OCI-M2 (cell line): ENCODE measurements around the gene ANTXRL.
"Not testable (repeated sequence)": the region's sequence is repeated elsewhere in the genome, so short reads cannot be mapped to it uniquely, and the experiment has no call there.

Source experiments
- DNase-seq: peaks from one replicate; lab custom pipeline; 2025; ENCODE audit not compliant: unreplicated experiment; lab: John Stamatoyannopoulos, UW

ANTXRL gene

DNA sequence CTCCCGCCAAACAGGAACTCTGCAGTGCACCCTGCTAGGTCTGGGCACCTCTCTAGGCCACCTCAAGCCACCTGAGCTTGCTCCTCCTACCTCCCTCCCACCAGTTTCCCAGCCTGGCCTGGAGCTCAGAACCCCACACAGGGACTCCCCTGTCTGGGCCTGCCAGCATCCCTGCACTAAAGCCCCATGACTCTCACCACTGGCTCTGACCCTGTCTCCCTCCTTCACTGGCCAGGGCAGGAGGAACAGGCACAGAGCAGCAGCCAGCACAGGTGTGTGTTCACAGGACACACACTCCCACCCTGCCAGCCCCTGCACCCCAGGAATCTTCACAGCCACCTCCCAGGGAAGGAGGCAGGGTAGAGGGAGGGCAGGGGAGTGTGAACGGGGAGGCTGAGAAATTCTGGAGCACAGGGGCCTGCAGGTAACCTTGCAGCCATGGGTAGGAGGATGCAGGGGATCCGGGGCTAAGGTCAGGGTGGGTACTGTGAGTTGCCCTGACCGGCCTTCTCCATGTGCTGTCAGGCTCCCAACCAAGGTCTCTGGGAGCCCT, 13.9 kb upstream of the ANTXRL start:
- no peak for DNase-seq

DNA sequence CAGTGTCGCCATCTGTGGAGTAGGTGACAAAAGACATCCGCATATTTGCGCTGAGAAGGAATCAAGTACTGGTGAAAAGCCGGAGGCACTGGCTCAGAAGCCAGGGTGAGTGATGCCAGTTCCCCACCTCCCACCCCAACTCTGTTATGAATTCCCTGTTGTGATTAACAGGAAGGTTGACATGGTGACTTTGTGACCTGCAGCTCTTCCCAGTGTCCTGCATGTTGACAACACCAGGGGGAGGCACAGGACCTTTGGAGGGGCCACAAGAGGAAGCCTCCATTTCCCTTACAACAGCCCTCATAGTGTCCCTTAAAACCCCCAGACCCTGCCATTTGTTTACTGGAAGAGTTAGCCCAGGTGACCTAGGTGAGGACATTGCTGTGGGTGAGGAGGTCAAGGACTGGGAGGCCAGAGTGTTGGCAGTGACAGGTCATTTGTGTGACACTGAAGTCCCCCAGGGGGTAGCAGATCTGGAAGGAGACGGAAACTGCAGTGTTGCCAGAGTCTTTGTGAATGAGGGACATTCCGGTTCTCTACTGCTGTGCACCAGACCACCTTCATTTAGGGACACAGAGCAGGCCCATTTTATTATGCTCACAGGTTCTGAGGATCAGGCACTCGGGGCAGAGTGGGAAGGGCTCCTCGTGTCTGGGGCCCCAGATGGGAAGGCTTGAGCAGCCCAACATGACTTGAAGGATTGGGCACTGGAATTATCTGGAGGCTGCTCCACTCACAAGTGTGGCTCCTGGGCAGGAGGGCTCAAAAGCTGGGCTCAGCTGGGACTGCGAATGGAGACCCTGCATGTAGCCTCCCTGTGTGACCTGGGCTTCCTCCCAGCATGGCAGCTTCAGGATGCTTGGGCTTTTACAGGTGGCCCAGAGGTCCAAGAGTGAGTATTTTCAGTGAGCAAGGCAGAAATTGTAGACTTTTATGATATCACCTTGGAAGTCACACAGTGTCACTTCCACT, 13.0 kb upstream of the ANTXRL start:
- DNase-seq: no peak

DNA sequence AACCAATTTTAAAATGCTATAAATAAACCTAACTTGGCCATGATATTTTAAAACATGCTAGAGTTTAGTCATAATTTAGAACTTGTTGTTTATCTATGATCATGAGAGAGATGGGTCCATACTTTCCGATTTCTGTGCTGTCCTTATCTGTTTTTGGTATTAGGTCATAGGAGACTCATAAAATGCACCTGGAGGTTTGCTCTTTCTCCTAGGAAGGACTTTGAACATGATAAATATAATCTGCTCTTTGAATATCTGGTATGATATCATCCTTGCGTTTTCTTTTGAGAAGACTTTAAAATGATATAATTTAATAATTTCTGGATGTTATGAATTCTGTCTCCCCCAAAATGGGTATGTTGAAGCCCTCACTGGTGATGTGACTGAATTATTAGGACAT, 9.0 kb upstream of the ANTXRL start:
- DNase-seq: no peak

DNA sequence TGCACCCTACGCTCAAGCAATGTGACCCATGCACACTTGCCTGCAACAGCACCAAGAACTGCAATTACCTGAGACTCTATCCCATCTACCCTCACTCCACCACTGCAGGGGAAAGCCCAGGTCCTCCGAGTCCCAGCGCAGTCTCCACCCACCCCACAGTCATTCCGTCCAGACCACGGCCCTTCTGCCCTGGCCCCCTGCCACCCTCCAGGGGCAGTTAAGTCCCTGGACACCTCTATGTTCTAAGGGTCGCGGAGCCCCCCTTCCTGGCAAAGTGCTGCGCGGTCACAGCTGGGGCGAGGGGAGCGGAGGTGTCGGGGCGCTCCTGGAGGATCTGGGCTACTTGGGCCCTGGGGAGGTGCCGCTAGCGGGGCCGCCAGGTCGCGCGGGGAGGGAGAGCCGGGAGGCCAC, 4.4 kb upstream of the ANTXRL start:
- DNase-seq: not testable (repeated sequence)

DNA sequence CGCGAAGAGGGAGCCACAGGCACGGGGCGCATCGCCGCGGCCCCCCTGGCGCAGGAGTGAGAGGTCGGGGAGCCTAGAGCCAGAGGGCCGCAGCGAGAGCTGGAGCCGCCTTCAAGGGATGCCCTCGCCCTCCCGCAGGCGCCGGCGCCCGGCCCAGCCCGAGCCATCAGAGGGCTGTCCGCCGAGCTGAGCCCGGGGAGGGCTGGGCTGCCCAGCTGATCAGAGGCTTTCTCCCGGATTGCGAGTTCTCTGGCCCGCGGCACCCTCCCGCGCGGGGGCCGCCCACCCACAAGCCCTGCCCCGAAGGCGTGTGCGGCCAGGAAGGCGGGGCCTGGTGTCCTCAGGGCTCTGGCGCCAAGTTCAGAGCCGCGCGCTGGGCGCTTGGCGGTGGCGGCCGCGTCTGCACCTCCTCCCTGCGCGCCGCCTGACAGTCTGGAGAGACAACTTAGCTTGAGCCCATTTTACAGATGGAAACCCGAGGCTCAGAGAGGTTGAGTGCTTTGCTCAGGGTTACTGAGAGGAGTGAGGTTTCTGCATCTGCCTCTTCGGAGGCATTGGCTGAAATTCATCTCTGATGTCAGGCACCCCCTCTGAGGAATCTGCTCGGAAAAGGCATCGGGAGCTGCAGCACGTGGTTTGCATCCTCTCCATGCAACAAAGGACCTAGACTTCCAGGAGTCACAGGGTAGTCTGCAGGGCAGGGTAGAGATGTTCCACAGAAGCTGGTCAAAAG, 3.8 kb upstream of the ANTXRL start:
- no peak for DNase-seq

DNA sequence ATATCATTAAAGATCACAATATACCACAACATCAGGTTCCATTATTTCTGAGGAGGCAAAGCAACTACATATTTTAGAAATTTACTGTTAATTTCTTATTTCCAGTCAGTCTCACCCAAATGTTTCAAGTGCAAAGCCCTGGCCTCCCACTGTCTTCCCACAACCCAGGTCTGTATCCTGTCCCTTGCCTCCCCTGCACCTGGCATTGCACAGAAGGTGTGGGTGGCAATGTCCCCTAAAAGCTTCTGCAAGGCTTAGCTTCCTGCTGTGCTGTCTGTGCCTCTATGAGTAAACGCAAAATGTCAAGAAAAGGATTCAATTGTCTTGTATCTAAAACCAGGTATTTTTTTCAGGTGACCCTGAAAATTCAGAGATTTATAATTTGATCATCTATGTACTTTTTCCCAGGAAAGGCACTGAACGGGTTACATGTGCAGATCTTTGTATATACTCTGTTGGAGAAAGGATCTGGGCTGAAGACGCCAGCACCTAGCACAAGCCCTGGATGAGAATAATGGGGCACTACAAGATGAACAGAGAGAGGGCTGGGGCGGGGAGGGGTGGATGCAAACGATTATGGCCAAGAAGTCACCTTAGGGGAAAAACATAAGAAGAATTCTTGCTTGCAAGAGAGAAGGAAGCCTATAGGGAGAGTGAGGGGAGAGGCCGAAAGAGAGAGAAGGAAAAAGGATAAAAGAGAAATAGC, 3.1 kb upstream of the ANTXRL start:
- DNase-seq: no peak

DNA sequence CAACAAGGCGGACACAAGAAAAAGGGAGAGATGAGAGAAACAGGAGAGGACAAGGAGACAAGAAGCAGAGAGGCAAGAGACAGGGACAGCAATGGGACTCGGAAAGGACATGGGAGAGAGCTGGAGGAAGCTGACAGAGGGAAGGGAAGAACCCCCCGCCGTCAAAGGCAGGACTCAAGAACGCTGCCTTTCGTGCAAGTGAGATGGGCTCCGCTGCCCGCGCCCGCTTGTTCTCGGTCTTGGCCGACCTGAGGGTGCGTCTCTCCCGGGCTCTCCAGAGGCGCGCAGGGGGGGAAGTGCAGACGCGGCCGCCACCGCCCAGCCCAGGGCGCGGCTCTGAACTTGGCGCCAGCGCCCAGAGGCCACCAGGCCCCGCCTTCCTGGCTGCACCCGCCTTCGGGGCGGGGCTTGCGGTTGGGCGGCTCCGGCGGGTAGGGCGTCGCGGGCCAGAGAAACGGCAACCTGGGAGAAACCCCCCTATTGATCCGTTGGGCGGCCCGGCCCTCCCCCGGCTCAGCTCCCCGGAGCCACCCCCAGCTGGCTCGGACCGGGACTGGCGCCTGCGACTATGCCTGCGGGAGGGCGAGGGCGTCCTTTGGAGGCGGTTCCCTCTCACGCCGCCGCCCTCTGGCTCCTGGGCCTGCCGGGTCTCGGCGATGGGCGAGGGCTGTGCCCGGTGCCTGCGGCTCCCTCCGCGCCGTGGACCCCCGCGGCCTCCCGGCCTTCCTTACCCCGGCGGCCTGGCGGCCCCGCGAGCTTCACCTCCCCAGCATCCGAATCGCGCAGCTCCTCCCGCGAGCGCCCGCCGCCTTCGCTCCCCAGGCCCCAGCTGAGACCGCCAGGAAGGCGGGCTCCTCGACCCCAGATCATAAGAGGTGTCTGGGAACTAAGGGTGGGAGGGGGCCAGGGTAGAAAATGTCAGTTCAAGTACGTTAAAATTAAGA, 2.2 kb upstream of the ANTXRL start:
- no peak for DNase-seq

DNA sequence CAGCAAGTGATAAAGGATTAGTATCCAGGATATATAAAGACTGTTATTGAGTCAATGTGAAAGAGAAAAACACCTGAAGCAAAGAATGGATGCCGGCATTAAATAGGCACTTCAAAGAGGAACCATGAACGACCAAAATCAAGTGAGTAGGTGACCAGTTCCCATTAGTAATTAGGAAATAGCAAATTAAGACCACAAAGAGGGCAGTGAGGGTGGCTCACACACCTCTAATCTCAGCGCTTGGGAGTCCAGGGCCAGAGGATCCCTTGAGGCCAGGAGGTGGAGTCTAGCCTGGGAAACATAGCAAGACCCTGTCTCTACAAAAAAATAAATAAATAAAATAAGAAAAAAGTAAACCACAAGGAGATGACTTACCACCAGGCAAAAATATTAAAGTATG, 1.5 kb upstream of the ANTXRL start:
- no peak for DNase-seq

DNA sequence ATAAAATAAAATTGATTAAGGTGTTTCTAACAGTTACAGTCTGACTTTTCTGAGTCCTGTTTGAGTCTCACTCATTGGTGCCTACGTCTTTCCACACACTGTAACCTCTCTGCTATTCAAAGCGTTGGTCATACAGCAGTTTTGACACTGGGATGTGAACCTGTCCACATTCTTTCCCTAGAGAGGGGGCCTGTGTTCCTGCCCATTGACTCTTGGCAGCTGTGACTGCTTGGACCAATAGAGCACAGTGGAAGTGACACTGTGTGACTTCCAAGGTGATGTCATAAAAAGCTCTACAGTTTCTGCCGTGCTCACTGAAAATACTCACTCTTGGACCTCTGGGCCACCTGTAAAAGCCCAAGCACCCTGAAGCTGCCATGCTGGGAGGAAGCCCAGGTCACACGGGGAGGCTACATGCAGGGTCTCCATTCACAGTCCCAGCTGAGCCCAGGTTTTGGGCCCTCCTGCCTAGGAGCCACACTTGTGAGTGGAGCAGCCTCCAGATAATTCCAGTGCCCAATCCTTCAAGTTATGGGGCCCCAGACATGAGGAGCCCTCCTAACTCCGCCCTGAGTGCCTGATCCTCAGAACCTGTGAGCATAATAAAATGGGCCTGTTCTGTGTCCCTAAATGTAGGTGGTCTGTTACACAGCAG, 704 bp upstream of the ANTXRL start:
- no peak for DNase-seq

DNA sequence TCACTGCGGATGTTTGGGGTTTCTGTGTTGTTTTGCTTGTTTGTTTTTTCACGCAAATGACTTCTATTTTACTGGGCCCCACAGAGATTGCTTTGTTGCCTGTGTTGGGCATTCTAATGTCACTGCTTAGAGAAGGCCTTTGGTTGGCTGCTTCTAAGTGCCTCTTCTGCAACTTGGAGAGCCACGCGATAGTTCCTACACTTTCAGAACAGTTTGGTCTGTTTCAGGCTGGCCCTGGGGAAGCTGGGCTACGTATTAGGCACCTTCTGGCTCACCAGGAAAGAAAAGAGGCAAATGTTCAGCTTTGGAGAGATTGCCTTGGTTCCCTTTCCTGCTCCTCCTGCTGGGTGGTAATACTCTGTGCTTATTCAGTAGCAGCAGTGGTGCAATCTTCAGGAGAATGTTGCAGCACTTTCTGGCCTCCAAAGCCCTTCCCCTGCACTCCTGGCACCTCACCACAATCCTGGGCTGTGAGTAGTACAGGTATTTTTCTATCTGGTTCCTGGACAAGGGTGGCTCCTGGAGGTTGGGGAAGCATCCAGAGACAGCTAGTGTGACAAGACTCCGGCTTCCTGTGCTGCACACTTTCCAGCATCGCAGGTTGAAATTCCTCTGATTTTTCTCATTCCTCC, 1.2 kb downstream of the ANTXRL start:
- no peak for DNase-seq

DNA sequence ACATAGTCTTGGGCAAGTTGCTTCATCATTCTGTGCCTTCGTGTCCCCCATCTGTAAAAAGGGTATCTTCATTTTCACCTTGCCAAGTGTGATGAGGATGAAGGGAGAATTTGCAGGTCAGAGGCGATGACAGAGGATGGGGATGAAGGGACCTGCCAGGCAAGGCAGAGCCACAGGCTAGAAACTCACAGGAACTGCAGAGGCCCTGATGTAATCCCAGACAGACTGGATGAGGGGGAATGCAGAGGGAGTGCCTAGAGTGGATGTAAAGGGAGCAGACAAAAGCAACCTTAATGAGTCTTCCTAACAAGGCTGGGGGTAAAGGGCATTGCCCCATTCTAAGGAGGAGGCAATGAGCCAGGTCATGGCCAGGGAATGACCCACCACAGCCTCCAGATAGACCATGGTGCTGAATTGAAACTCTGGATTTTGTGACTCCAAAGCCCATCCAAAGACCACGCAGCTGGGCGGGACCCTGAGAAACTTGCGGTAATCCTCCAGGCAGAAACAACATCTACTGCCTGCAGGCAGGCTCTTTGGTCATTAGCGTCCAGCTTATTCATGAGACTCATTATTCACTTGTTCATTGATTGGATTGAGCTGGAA, 1.9 kb downstream of the ANTXRL start:
- DNase-seq: no peak

DNA sequence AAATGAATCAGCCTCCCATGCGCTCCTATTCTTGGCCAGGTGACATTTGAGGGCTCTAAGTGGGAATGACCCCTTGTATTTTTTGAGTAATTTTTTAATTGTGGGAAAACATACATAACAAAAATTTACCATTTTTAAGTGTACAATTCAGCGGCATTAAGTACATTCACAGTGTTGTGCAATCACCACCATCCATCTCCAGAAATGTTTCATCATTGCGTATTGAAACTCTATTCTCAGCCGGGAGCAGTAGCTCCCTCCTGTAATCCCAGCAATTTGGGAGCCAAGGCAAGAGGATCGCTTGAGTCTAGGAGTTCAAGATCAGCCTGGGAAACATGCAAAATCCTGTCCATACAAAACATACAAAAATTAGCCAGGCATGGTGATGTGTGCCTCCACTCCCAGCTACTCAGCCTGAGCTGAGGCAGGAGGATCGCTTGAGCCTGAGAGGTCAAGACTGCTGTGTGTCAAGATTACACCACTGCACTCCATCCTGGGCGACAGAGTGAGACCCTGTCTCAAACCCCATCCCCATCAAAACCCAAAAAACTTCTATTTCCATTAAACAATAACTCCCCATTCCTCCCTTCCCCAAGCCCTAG, 2.5 kb downstream of the ANTXRL start:
- no peak for DNase-seq

DNA sequence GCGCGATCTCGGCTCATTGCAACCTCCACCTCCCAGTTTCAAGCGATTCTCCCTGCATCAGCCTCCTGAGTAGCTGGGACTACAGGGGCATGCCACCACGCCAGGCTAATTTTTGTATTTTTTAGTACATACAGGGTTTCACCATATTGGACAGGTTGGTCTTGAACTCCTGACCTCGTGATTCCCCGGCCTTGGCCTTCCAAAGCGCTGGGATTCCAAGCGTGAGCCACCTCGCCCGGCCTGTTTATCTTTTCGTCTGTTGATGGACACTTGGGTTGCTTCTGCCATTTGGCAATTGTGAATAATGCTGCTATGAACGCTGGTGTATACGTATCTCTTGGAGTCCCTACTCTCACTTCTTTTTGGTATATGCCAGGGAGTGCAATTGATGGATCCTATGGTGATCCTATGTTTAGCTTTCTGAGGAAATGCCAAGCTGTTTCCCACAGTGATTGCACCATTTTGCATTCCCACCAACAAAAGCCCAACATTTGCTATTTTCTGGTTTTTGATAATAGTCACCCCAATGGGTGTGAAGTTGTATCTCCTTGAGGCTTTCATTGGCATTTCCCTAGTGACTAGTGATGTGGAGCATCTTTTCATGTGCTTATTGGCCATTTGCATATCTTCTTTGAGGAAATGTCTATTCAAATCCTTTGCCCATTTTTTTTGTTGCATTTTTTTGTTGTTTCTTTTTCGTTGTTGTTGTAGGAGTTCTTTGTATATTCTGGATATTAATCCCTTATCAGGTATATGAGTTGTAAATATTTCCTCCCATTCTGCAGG, 3.5 kb downstream of the ANTXRL start:
- no peak for DNase-seq

DNA sequence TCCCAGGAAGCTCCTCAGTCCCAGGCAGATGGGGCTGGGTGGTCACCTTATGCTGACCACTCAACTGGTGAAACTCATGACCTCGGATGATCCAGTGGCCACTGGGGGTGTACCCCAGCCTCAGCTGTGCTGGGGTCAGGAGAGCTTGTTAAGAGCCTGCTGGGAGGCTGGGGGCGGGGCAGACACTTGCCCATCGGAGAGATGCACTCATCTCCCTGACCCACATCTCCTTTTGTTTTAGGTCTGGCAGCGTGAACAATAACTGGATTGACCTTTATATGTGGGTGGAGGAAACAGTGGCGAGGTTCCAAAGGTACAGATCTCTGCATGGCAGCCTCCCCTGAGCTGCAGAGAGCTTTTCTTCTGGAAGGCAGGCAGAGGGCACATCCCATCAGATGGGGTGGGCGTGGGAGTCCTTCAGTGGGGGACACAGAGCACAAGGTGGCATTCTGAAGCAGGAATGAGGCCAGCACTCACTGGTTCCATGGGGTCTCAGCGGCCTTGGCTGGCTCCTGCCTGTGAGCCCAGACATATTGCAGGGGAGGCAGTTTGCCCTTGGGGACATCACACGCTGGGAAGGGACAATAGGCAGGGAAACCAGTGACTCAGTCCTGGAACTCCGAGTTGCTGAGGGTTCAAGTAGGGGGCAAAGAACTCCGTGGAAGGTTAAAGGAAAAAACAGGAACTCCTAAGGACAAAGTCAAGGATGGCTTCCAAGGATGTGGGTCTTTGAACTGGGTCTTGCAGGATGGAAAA, 5.2 kb downstream of the ANTXRL start:
- DNase-seq: no peak

DNA sequence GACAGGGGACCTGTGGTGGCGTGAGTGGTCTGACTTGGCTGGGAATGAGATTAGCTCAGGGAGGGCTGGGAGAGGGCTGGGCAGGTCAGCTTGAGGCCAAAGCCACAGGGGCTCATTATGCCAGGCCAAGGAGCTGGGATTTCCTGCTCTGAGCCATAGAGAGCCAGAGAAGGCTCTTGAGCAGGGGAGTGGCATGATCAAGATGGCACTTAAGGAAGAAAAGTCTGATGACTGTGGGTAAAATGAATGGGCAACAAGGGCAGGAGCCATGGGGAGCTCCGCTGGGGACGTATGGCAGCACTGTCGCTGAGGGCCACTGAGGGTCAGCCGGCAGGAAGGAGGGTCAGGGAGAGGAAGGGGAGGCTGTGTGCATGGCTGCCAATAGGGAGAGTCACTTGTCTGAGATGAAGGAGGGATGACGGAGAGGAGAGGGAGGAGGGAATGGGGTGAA, 5.8 kb downstream of the ANTXRL start:
- DNase-seq: no peak

DNA sequence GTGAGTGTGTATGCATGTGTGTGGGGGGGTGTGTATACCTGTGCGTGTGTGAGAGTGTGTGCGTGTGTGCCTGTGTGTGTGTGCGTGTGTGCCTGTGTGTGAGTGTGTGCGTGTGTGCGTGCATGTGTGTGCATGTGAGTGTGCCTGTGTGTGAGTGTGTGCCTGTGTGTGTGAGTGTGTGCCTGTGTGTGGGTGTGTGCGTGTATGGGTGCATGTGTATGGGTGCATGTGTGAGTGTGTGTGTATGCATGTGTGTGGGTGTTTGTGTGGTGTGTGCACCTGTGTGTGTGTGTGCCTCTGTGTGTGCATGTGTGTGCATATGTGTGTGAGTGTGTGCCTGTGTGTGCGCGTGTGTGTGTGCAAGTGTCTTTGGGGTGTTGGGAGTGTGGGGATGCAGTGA, 6.4 kb downstream of the ANTXRL start:
- DNase-seq: no peak
